Measurements from ENCODE around the gene TSGA10IP. TPM values are rescaled to one million over a fixed set of nuclear protein-coding genes. Genes with fewer than 3 reads are reported as not detected.

Gene TSGA10IP
- total and polyA plus RNA-seq, 2 donors (not counting 1 experiment from before 2014, with no cell fraction given) = not detected

GRCh38 chr11:66004186-66004585 is 58.9 kb downstream of the TSGA10IP start:
- Histone ChIP-seq H2AFZ (ENCODE audit: insufficient read depth, low read depth, low read length, poor library complexity, severe bottlenecking) (no peak overlapping the region), H3K9me3 (ENCODE audit: control extremely low read depth in 1 of 3, control insufficient read depth in 2 of 3, insufficient read depth in 1 of 3, low read length in 2 of 3) (no peaks in the 10 kb centered on the region), H3K27ac (ENCODE audit: low read length in 2 of 2) (no peak overlapping the region), H3K4me1 (ENCODE audit: control insufficient read depth in 2 of 2, insufficient read depth in 2 of 2, low read length in 2 of 2) (peaks cover 16 to 25% of the 10 kb centered on the region in 2 donors), H3K4me2 (replicated peaks; ENCODE audit: low read depth, low read length, poor library complexity, severe bottlenecking) (no peak overlapping the region), H4K20me1 (ENCODE audit: control insufficient read depth, insufficient read depth, low read length, poor library complexity, severe bottlenecking) (peaks cover 51% of the 10 kb centered on the region), H3K79me2 (ENCODE audit: control insufficient read depth, insufficient read depth, low read length) (peaks cover 43% of the 10 kb centered on the region), H3K36me3 (replicated peaks in 1 of 2; ENCODE audit: control extremely low read depth in 1 of 2, control insufficient read depth in 1 of 2, extremely low read depth in 1 of 2, insufficient read depth in 2 of 2, low read length in 1 of 2) (peaks cover 1 to 35% of the 10 kb centered on the region in 2 experiments), H3K4me3 (ENCODE audit: control extremely low read depth in 1 of 5, extremely low read depth in 1 of 5, insufficient read depth in 1 of 5, low read depth in 2 of 5, low read length in 4 of 5) (no peak overlapping the region), H3K27me3 (replicated peaks in 1 of 4; ENCODE audit: control extremely low read depth in 1 of 4, control insufficient read depth in 3 of 4, insufficient read depth in 4 of 4, low read length in 3 of 4) (no peaks in the 10 kb centered on the region), H3K9ac (ENCODE audit: low read length) (no peak overlapping the region)
- ChIA-PET POLR2A (no interaction called here), CTCF (interaction anchor here (1.6 kb wide), 1 partner anchor 145 kb away, joined by 4 read pairs; the partner anchor contains the start of gene MUS81)
- Mint-ChIP-seq H3K4me3 (peak overlapping the region; percentile 59), H3K9me3 (ENCODE audit: insufficient read depth) (no peaks in the 10 kb centered on the region), H3K27ac (peak overlapping the region; percentile 56), H3K4me1 (peaks cover 34% of the 10 kb centered on the region), H3K27me3 (no peaks in the 10 kb centered on the region)
- DNase-seq = no peak
- no peak for TF ChIP-seq EZH2 (IDR thresholded peaks at IDR 0.05; ENCODE audit: borderline replicate concordance, insufficient read depth, low read depth, low read length, poor library complexity, severe bottlenecking)
- TF ChIP-seq, protein P1, sequence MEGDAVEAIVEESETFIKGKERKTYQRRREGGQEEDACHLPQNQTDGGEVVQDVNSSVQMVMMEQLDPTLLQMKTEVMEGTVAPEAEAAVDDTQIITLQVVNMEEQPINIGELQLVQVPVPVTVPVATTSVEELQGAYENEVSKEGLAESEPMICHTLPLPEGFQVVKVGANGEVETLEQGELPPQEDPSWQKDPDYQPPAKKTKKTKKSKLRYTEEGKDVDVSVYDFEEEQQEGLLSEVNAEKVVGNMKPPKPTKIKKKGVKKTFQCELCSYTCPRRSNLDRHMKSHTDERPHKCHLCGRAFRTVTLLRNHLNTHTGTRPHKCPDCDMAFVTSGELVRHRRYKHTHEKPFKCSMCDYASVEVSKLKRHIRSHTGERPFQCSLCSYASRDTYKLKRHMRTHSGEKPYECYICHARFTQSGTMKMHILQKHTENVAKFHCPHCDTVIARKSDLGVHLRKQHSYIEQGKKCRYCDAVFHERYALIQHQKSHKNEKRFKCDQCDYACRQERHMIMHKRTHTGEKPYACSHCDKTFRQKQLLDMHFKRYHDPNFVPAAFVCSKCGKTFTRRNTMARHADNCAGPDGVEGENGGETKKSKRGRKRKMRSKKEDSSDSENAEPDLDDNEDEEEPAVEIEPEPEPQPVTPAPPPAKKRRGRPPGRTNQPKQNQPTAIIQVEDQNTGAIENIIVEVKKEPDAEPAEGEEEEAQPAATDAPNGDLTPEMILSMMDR (IDR thresholded peaks at IDR 0.05) = no peak
- WGBS (ENCODE audit: insufficient coverage) = 84% methylated on average over 2 of the region's 4 CpGs
- ATAC-seq (ENCODE audit: low read depth) = no peak
- intact Hi-C loops (cut with micrococcal nuclease) = loop anchor here (5.0 kb wide), 1 partner anchor 432 kb away; the partner anchor contains the start of genes FAM89B and ZNRD2

GRCh38 chr11:66006134-66006890 is 61.0 kb downstream of the TSGA10IP start:
- TF ChIP-seq, protein P1 (IDR thresholded peaks at IDR 0.05) = no peak
- TF ChIP-seq EZH2 (IDR thresholded peaks at IDR 0.05; ENCODE audit: borderline replicate concordance, insufficient read depth, low read depth, low read length, poor library complexity, severe bottlenecking) = no peak
- peaks cover 6% of the 10 kb centered on the region for H3K27me3 Mint-ChIP-seq
- no peak overlapping the region for H3K4me3 ChIP-seq (ENCODE audit: control extremely low read depth in 1 of 5, extremely low read depth in 1 of 5, insufficient read depth in 1 of 5, low read depth in 2 of 5, low read length in 4 of 5)
- peaks cover 33% of the 10 kb centered on the region for H4K20me1 ChIP-seq (ENCODE audit: control insufficient read depth, insufficient read depth, low read length, poor library complexity, severe bottlenecking)
- peaks cover 0 to 2% (median 1%) of the 10 kb centered on the region in 4 experiments for H3K27me3 ChIP-seq (replicated peaks in 1 of 4; ENCODE audit: control extremely low read depth in 1 of 4, control insufficient read depth in 3 of 4, insufficient read depth in 4 of 4, low read length in 3 of 4)
- H3K4me3 Mint-ChIP-seq = no peak overlapping the region
- peaks cover 24% of the 10 kb centered on the region for H3K4me1 Mint-ChIP-seq
- H3K4me1 ChIP-seq (ENCODE audit: control insufficient read depth in 2 of 2, insufficient read depth in 2 of 2, low read length in 2 of 2) = peaks cover 8 to 12% of the 10 kb centered on the region in 2 donors
- intact Hi-C loops (cut with micrococcal nuclease) = no loop called here
- H3K36me3 ChIP-seq (replicated peaks in 1 of 2; ENCODE audit: control extremely low read depth in 1 of 2, control insufficient read depth in 1 of 2, extremely low read depth in 1 of 2, insufficient read depth in 2 of 2, low read length in 1 of 2) = peaks cover 0 to 23% of the 10 kb centered on the region in 2 experiments
- ChIA-PET CTCF (no interaction called here), POLR2A (no interaction called here)
- WGBS (ENCODE audit: insufficient coverage) = 90% methylated on average over 12 of the region's 13 CpGs
- H3K9me3 Mint-ChIP-seq (ENCODE audit: insufficient read depth) = no peaks in the 10 kb centered on the region
- no peak overlapping the region for H3K9ac ChIP-seq (ENCODE audit: low read length)
- DNase-seq (peak; percentile 15), ATAC-seq (ENCODE audit: low read depth) (no peak)
- no peak overlapping the region for H2AFZ ChIP-seq (ENCODE audit: insufficient read depth, low read depth, low read length, poor library complexity, severe bottlenecking)
- H3K79me2 ChIP-seq (ENCODE audit: control insufficient read depth, insufficient read depth, low read length) = peaks cover 25% of the 10 kb centered on the region
- H3K27ac ChIP-seq (ENCODE audit: low read length in 2 of 2) = no peak overlapping the region
- H3K27ac Mint-ChIP-seq = no peak overlapping the region
- no peaks in the 10 kb centered on the region for H3K9me3 ChIP-seq (ENCODE audit: control extremely low read depth in 1 of 3, control insufficient read depth in 2 of 3, insufficient read depth in 1 of 3, low read length in 2 of 3)
- no peak overlapping the region for H3K4me2 ChIP-seq (replicated peaks; ENCODE audit: low read depth, low read length, poor library complexity, severe bottlenecking)

Data from B cell (primary cell).